Activated T-helper 9 cell treated with anti-CD3 and anti-CD28 coated beads, Interleukin-2, amount 50 U/mL, for 16 hours (primary cell): ENCODE data around the gene XPC.

Experiments used
- DNase-seq: peaks from one replicate; pipeline ENCODE4 v3.0.0-alpha.2; 2020; ENCODE audit warnings: low read depth

Gene XPC

DNA sequence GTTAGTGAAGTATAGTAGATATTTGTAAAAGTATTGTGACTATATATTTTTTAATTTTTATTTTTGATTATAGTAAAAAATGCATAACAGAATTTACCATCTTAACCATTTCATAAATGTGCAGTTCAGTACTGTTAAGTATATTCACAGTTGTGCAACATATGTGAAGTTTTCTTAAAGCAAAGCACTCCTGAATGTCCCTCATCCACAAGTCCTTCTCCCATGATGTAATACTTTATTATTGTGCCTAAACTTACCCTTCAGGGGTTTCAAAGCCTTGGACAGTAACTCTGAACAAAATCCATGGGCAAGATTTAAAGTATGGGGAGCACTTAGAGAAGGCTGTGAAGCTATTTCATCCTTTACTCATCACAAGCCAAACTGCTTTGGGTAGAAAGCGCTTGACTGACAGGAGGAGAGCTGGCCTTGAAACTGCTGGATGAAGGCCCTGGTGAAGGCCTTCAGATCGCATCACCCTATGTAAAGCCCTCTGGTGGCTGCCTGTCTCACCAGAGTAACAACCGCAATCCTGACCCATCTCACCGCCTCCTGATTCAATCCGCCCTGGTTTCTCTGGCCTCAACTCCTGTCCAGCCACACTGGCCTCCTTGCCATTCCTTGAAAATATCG is 28.3 kb upstream of the XPC start:
- DNase-seq = no peak

DNA sequence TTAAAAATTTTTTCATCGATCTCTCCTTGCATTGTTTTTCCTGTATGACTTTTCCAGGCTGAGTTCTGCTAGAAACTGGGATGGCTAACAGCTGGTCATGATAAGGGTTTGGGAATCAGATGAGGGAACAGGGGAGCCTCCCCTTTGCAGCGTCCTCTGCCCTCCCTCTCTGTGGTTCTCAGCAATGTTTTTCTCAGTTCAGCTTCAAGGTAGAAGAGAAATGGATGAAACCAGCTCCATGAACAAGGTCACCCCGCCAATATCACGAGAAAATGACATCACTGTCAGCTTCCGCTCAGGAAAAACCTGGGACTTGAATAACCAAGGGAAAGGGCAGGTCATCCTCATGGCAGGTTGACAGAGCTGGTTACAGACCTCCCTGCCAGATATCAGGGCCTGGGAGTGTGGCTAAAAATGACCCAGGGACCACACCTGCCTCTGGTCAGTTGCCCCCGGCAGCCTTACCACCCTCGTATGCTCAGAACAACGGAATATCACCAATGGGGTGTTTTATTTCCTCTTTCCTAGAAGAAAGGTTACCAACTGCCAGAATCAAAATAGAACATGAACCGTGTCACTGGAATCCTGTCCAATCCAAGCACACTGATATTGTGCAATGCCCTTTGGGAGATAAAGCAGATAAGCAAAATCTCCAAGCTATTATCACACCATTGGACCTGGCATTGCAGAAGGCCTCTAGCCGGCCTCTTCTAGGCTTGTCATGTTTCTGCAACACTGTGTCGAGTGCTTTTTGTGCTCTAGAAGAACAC is 26.3 kb upstream of the XPC start:
- DNase-seq = no peak

DNA sequence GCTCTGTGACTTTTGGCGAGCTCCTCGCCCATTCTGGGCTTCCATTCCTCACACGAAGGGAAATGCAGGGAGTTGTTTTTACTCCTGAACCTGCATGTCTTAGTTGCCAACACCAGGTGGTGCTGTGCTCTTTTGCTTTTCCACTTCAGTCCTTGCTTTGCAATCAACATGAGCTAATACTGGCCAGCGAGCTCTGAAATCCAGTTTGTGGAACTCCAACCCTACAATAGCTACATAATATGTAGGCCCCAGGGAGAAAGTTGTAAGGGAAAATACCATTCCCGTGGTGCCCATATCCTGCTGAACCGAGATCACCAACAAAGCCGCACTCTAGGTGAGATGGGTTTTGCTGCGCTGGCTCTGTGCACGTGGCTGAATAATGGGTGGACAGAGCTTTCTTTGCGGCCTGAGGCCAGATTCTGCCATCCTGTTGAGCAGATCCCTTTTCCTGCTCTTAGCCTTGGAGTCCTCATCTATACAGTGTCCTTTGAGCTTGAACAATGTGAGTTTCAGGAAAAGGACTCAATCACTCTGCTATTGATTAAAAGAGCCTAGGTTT is 25.2 kb upstream of the XPC start:
- DNase-seq = no peak

DNA sequence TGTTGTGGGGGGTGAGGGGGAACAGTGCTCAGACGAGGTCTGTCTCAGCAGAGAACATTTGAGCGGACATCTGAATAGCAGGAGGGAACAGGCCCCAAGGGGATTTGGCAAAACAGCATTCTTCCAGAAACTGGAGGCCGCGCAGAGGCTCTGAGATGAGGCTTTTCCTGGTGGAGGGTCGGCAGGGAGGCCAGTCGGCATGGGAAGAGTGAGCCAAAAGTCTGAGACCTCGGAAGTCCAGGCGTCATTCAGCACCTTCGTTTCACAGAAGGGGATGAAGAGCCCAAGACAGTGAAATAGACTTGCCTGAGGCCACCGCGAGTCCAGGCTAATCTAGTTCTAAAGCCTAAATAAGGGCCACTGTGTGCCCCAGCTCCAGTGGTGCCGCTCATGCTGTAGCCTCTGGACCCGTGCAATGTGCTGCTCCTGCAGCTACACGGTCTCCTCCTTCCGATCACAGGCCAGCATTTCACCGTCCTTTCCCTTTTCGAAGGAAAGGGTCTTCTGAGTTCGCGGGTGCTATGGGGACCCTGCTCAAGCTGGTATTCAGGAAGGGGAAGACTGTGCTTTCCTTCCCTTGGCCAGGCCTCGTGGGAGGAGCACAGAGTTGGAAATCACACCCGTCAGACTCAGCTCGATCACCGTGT is 24.6 kb upstream of the XPC start:
- DNase-seq = no peak

DNA sequence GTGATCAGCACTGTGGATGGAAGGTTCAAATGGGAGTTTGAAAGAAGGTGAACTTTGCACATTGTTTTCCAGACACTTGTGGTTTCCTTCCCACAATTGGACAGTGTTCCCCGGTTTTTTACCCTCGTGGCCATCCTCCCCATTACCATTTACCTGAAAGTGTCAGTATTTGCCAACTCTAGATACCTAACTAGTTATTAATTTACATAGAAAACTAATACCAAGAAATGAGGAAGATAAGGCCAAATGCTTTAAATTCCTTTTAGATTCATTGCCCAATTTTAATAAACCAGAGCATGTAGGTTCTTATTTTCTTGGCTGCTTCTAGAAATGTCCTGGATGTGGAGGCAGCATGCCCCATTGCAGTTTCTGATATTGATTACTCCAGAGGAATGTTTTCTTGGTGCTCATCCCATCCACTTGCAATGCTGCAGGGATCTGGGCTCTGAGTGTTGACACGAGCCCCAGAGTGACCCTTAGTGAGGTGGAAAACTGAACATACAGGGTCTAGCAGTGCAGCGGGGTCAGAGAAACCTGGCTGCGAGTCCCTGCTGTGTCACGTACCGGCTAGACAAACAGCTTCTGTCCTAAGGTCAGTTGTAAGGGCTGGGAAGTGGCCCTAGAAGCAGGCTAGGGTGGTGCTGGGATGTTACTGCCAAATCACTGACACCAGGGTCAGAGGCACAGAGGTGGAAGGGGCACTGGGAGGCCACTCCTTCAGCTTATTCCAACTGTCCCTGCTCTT is 23.7 kb upstream of the XPC start:
- no peak for DNase-seq

DNA sequence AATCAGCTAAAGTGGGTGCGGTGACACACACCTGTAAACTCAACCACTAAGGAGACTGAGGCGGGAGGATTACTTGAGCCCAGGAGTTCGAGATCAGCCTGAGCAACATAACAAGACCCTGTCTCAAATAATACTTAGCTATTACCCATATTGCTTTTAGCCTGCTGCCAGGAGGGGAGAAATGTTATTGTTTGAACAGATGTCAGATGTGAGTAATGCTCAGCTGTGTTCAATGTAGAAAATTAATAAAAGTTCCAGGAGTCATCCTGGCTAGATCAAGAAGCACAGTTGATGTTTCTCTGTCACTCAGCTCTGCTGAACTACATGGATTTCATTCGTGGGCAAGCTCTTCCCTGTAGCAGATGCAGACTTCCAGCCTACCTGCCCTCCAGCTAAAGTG is 22.4 kb upstream of the XPC start:
- no peak for DNase-seq

DNA sequence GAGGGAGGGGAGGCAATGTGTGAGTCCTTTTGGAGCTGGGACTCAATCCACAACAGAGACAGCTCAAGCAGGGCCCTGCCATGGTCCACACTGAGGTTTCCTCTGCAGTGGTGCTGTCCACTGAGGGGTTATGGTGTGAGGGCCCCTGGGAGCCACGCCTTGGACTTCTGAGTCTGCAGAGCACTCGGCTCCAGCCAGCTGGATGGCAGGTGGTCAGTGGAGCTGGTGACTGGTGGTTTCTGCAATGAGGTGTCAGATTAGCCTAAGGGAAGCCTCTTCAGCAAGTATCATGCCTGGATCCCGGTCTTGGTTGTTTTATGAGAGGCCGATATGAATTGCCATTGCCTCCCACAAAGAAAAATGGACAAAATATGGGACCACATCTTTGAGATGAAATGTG is 21.9 kb upstream of the XPC start:
- DNase-seq = no peak

DNA sequence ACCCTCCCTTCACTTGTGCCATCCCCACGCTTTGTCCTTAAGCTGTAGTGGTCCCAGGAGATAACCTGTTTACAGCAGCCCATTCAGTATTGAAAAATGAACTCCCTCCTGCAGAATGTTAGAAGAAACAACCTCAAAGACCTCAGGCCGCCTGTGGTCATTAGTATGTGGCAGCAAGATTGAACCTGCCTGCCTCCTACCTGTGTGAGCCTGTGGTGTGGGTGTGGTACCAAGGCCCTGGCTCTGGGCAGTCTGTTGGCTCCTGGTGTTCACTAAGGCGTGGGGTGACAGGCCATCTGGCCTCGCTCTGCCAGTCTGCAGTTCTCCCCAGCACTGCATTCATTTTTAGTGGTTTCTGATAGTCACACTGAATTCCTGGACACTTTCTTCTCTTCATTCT is 21.2 kb upstream of the XPC start:
- DNase-seq = no peak

DNA sequence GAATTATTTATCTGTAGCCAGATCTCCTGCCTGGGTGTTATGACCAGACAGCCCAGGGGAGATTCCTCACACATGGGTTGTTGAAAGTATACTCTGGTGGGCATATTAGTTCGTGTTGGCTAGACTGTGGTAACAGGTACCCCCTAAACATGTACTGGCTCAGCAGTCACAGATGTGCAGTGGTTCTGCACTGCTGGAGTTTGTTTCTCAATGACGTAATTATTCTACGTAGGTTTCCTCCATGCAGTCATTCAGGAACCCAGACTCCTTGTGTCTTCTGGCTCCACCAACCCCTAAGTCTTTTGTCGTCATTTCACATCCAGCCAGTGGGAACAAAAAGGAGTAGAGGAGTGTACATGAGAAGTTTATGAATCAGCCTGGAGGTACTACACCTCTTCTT is 16.5 kb upstream of the XPC start:
- DNase-seq = no peak

DNA sequence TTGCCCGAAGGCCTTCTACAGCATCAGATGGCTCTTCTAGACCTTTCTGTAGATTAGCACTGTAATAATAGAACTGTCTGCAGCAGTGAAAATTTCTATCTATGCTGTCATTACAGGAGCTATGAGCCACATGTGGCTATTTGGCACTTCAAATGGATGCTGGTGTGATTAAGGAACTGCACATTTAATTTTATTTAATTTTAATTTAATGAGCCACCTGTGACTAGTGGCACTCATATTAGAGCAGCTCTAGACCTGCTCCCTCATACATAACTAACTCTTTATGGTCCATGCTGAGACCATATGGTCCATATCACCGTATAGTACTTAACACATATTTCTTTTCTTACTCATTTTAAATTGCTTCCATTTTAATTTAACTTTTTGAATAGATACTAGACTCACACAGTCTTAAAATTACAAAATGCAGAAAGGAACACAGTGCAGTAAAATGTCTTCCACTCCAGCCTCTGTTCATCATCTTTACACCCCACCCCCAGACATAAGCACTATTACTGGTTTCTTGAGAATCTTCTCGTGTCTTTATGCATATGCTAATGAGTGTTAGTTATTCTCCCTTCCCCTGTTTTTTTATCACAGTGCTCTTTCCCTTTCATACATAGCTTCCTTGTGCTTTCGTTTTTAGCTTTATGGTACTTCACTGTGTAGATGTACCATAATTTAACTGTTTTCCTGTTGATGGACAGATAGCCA is 9.8 kb upstream of the XPC start:
- DNase-seq = no peak

DNA sequence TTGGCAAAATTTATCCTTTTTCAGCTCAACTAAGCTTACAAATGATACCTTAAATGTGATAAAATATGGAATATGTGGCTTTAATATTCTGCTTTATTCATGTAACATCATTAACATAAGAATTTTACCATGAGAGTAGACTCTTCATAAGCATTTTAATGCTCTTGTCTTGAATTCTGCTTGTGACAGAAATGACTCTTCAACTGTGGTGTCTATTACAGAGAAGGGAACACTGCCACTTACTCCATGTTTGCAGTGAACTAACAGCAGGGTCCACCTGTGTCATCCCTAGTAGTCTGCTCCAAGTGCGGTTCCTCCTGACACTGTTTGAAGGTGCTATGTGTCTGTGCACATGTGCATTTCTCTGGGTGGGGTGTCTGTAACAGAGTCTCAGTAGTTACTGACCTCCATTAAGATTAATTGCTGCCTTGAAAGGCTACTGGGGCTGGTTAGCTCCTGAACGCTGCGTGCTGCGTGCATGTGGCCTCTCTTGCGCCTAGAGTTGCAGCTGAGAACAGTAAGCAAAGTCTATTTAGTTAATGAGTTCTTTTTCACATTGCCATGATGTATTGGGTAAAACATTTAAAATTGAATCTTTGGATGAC is 8.6 kb upstream of the XPC start:
- DNase-seq = no peak

DNA sequence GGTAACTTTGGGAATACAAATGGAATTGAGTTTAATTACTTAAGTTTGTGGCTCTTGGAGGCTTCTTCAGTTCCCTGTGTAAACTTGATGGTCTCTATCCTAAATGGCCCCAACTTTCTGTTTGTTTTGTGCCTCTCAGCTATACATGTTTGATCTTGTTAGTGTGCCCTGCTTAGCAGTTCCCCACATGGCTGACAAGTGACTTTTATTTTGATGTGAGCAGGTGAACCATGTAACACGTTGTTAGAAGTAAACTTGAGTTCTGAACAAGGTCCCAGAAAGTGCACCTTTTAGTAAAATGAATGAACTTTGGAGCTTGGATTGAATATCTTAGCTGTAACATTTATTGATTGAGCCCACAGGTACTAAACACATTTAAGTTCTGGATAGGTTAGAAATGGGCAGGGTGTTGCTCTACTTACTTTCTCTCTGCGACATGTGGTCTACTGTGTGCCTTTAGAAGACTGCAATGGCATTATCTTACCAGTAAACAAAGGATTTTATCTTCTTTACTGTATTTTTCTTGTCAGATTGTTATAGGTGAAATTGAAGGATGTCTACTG is 4.7 kb upstream of the XPC start:
- no peak for DNase-seq

DNA sequence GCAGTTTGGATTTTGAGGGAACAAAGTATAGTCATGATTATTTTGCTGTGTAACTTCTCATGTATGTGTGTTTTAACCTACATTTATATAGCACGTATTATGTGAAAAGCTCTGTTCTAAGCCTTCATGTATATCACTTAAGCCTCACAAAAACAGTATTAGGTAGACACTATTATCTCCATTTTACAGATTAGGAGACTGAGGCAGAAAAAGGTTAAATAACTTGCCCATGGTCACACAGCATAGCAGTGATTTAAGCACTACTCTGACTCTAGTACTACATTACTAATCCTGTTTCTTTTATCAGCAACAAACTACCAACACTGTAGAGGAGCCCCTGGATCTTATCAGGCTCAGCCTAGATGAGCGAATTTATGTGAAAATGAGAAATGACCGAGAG is 2.9 kb upstream of the XPC start:
- DNase-seq = no peak

DNA sequence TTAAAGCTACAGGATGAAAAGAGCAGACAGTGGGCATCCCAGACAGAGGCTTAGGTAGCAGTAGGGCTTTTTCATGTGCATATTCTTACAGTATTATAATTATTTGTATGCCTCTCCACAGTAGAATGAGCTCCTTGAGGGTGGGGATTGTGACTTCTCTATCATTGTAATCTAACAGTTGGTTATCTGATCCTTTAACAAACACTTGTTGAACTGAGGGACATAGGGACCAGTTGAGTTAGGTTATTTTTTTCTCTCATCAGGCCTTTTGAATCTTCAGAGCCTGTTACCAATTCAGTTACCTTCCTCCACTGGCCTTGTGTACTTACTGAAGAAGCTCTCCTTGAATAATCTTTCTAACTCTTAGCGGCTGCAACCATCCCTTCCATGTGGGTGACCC is 1.4 kb upstream of the XPC start:
- no peak for DNase-seq

DNA sequence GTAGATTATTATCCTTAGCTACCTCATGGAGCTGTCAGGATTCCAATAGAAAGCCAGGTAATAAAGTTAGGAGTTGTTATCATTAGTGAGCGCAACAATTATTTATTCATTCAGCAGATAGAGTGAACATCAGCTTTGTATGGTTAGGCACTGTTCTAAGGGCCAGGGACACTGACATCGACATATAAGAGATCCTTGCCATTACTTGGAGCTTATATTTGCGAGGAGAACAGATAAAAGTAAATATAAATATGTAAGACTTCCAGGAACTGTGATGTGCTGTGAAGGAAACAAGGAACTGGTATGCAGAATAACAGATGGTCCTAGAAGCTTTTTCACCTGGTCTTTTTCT is 689 bp upstream of the XPC start:
- DNase-seq = no peak

DNA sequence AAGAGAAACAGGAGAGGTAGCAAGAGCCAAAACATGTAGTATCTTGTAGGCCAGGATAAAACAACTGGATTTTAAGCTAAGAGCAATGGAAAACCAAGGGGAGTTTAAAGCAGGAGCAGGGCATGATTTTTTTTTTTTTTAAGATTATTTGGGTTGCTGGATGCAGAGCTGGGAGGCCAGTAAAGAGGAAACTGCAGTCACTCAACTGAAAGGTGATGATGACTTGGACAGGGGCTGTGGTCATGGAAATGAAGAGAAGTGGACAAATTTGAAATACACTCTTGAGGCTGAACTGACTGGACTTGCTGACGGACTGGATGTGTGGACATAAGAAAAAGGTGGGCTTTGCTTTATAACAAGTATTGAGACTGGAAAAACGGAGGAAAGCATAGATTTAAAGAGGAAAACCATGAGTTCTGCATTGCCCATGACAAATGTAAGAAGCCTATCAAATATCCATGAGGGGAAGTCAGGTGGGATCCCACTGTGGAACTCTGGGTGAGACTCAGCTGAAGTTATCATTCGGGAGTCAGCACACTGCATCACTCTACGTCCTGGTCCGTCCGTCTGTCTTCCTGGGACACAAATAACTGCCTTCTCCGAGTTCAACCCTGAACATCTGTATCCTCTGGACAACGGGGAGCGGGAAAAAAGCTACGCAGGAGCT is 688 bp downstream of the XPC start:
- DNase-seq = no peak

DNA sequence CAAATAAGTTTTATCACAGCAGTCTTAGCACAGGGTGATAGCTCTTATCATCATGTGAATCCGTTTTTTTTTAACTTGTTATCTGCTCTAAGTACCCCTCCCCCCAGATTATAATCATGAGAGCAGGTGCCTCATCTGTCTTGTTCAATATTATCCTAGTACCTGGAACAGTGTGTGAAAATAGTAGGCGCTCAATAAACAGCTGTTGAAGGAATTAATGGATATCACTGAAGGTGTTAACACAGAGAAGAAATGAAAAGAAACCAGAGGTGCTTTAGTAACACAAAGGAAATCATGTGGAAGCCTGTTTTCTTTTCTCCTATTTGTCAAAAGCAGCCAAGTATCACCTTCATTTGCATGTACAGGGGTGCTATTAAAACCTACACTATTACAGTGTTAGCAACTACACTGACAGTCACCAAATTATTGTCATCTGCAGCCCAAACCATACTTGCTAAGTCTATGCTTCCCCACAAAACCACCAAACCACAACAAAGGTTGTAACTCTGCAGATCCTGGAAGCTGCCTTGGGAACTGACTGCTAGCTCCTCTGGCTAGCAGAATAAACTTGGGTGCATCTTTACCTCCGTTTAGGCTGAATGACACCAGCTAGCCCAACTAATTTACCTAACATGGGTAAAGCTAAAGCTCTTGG is 2.9 kb downstream of the XPC start:
- peak; percentile 17 for DNase-seq

DNA sequence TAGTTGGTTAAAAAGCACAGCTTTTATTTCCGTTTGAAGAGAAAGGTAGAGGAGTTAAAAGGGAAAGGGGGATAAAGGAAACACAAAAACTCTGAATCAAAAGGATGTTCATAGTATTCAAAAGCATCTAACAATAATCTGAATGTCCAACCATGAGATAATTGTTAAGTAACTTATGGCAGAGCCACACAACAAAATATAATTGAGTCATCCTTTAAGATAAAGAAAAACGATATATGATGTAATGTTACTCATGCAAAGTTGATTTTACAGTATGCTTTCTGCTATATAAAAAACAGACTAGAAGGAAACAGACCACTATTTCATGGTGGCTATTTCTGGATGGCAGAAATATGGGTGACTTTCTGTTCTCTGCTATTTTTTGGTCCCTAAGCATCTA is 3.9 kb downstream of the XPC start:
- DNase-seq = no peak

DNA sequence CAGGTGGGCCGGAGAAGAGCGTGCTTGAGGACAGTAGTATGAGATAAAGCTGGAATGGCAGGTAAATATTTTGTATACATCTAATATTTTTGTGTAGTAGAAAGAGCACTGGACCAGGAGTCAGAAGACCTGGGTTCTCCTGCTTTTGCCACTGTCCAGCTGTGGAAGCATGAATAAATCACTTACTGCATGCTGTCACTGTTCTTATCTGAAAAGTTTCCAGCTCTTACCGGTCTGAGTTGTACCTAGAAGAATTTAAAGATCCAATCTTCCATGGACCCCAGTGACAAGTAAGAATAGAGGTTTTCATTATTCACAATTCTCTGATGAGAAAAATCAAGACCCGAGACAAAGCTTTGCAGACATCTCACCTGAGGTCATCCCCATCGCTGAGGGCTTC is 5.9 kb downstream of the XPC start:
- DNase-seq = no peak

DNA sequence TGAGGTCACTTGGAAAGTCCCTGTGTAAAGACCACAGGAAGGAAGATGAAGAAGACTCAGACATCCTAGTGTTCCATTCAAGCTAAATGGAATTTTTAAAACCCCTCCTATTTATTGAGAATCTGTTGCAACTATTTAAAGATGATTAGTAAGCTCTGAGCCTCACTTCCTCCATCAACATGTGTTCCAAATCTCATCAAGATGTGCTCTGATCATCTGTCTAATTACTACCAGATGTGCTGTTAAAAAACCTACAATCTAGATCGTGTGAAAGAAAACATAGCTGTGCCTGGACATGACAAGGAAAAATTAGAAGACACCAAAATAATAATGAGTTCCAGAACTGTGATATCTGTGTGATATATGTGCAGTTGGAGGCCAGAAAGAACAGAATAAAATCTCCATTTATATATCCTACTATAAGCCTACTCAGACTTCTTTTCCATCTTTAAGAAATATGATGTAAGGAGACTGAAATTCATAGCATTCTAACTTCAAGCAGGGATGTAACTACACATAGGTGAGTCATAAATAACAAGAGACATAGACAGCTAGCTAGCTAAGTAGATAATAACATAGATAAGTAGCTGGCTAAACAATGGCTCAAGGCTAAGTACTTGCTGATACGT is 7.8 kb downstream of the XPC start:
- DNase-seq = no peak
